K562 (cell line): ENCODE measurements around the gene UBTD1. TPM values are rescaled to one million over a fixed set of nuclear protein-coding genes. Genes with fewer than 3 reads are reported as not detected.

Source experiments
- ATAC-seq: fragments of 200-7000 bp; cut with Tn5 transposase; 3 replicates; pipeline ENCODE4 v1.9.1; 2020; ENCODE audit warnings: moderate library complexity
- BruUV-seq: library from RNA; stranded (reverse); fragments of 400-500 nt; replicated peaks from 2 replicates; lab custom pipeline; 2021; lab: Mats Ljungman, UMichigan
- CTCF ChIA-PET: fragments of 300-600 bp; formaldehyde crosslinking; extraction: SDS; loops from one replicate; lab custom pipeline; 2021; ENCODE audit warnings: low intra/inter-chr PET ratio; lab: Yijun Ruan, JAX
- POLR2A ChIA-PET: fragments of 300-600, 350-650 bp; sonication (Branson Sonifier 250); formaldehyde crosslinking; extraction: SDS; loops from one replicate; lab custom pipeline; 2021; ENCODE audit warnings: antibody characterized with exemption, inconsistent platforms; lab: Yijun Ruan, JAX
- DNase-seq, 4 experiments: peaks; one replicate each; pipeline versions ENCODE4 v3.0.0 to v3.0.0-alpha.2; 2011 to 2018; ENCODE audit warnings: low spot score in 3 of 4, mixed read lengths in 3 of 4; ENCODE audit errors: extremely low read depth in 1 of 4
- FAIRE-seq: peaks from 2 replicates; lab custom pipeline; 2011; peaks lifted over from hg19 to GRCh38; lab: Jason Lieb, UNC
- H2AFZ ChIP-seq: 2 replicates; pipeline ENCODE4 v1.6.0; 2011; ENCODE audit warnings: low read depth, low read length, control low read depth, inconsistent platforms
- H3K27ac ChIP-seq: fragments of 200-600 bp; 3 replicates; pipeline ENCODE4 v1.8.0; 2011; ENCODE audit warnings: low read depth, mild to moderate bottlenecking, control low read depth, inconsistent platforms, low read length, moderate library complexity, mixed read lengths; ENCODE audit errors: extremely low read depth
- H3K27me3 ChIP-seq, 2 experiments: fragments of 300-600 bp in 1 of 2; 2 replicates in 1 of 2; 3 replicates in 1 of 2; pipeline versions ENCODE4 v1.6.0 to v1.8.0; 2011; ENCODE audit warnings: inconsistent platforms in 2 of 2, low read length in 2 of 2, mild to moderate bottlenecking in 1 of 2, mixed read lengths in 1 of 2, moderate library complexity in 1 of 2; ENCODE audit not compliant: control insufficient read depth in 2 of 2, insufficient read depth in 2 of 2
- H3K36me3 ChIP-seq: fragments of 300-600 bp; 3 replicates; pipeline ENCODE4 v1.8.0; 2011; ENCODE audit warnings: mild to moderate bottlenecking, low read length, inconsistent platforms; ENCODE audit not compliant: control insufficient read depth, insufficient read depth
- H3K4me1 ChIP-seq, 2 experiments: fragments of 200-600 bp in 1 of 2; replicated peaks in 1 of 2; 2 replicates in 1 of 2; 3 replicates in 1 of 2; pipeline versions ENCODE4 v1.5.1 to v1.8.0; 2011; ENCODE audit warnings: inconsistent platforms in 2 of 2, low read length in 2 of 2, mild to moderate bottlenecking in 1 of 2, mixed read lengths in 1 of 2, moderate library complexity in 1 of 2; ENCODE audit not compliant: control insufficient read depth in 2 of 2, insufficient read depth in 2 of 2
- H3K4me2 ChIP-seq: 2 replicates; pipeline ENCODE4 v1.6.1; 2011; ENCODE audit warnings: low read length, control low read depth, inconsistent platforms, mixed read lengths; ENCODE audit not compliant: insufficient read depth
- H3K4me3 ChIP-seq: fragments of 200-600 bp; sonication (generic), shearing (Covaris generic); 2 replicates; pipeline ENCODE4 v1.5.1; 2016; ENCODE audit warnings: control low read depth, inconsistent platforms
- H3K79me2 ChIP-seq: fragments of 200-600 bp; 3 replicates; pipeline ENCODE4 v1.8.0; 2011; ENCODE audit warnings: low read length, inconsistent platforms; ENCODE audit not compliant: control insufficient read depth, insufficient read depth
- H3K9ac ChIP-seq, 2 experiments: 2 replicates each; pipeline versions ENCODE4 v1.6.0 to v1.6.1; 2011; ENCODE audit warnings: low read depth in 2 of 2, low read length in 2 of 2, control low read depth in 1 of 2, inconsistent platforms in 1 of 2, mild to moderate bottlenecking in 1 of 2, mixed read lengths in 1 of 2; ENCODE audit not compliant: insufficient read depth in 1 of 2
- H3K9me1 ChIP-seq: one replicate; pipeline ENCODE4 v1.6.0; 2011; ENCODE audit warnings: inconsistent platforms, mild to moderate bottlenecking, low read length, moderate library complexity; ENCODE audit not compliant: control insufficient read depth, insufficient read depth
- H3K9me3 ChIP-seq: replicated peaks from 2 replicates; pipeline ENCODE4 v1.5.1; 2011; ENCODE audit warnings: low read depth, low read length, inconsistent platforms; ENCODE audit not compliant: control insufficient read depth, insufficient read depth
- H4K20me1 ChIP-seq: replicated peaks from 2 replicates; pipeline ENCODE4 v1.6.1; 2011; ENCODE audit warnings: low read length, inconsistent platforms, mixed read lengths; ENCODE audit not compliant: control insufficient read depth, insufficient read depth
- ATF2 ChIP-seq: sonication (generic); formaldehyde crosslinking; IDR thresholded peaks from 2 replicates; pipeline ENCODE4 v1.8.1; 2022; ENCODE audit warnings: missing genetic modification reagents
- CEBPZ ChIP-seq: fragments of 150-350 bp; IDR thresholded peaks from 2 replicates; pipeline ENCODE4 v1.6.1; 2014; ENCODE audit warnings: low read depth, mild to moderate bottlenecking, low read length, borderline replicate concordance
- DEAF1 ChIP-seq: fragments of 450-650 bp; formaldehyde crosslinking; IDR thresholded peaks from 2 replicates; pipeline ENCODE4 v1.4.0; 2020; ENCODE audit warnings: mild to moderate bottlenecking, moderate library complexity
- E2F6 ChIP-seq, 2 experiments: IDR thresholded peaks; 2 replicates each; pipeline ENCODE4 v1.6.1; 2011; ENCODE audit warnings: borderline replicate concordance in 1 of 2, control low read depth in 1 of 2, low read depth in 1 of 2, low read length in 1 of 2, mild to moderate bottlenecking in 1 of 2, mixed read lengths in 1 of 2, moderate library complexity in 1 of 2; ENCODE audit not compliant: insufficient read depth in 1 of 2, insufficient read length in 1 of 2, poor library complexity in 1 of 2, severe bottlenecking in 1 of 2; ENCODE audit errors: extremely low read depth in 1 of 2
- ID3 ChIP-seq, 2 experiments: fragments of 250-450 bp in 1 of 2; fragments of 450-650 bp in 1 of 2; sonication (Bioruptor Pico) in 1 of 2; IDR thresholded peaks; 2 replicates each; pipeline versions ENCODE4 v1.6.1 to v1.8.0; 2016 to 2021; ENCODE audit warnings: mild to moderate bottlenecking in 2 of 2, moderate library complexity in 2 of 2, missing compliant biosample characterization in 1 of 2, missing genetic modification characterization in 1 of 2
- NONO ChIP-seq, 2 experiments: fragments of 200-400 bp in 1 of 2; fragments of 450-650 bp in 1 of 2; formaldehyde crosslinking in 1 of 2; IDR thresholded peaks; 2 replicates each; pipeline ENCODE4 v1.6.1; 2017; ENCODE audit warnings: low read depth in 2 of 2, mild to moderate bottlenecking in 2 of 2, moderate library complexity in 2 of 2, low read length in 1 of 2
- RBM14 ChIP-seq: fragments of 200-400 bp; formaldehyde crosslinking; IDR thresholded peaks from 2 replicates; pipeline ENCODE4 v1.6.1; 2018; ENCODE audit warnings: low read depth, mild to moderate bottlenecking, low read length, moderate library complexity, borderline replicate concordance; ENCODE audit not compliant: insufficient read depth
- RBM17 ChIP-seq: fragments of 200-400 bp; formaldehyde crosslinking; IDR thresholded peaks from 2 replicates; pipeline ENCODE4 v1.6.1; 2017; ENCODE audit warnings: low read depth, mild to moderate bottlenecking, low read length, borderline replicate concordance
- ZNF384 ChIP-seq: IDR thresholded peaks from 2 replicates; pipeline ENCODE4 v1.6.1; 2012; ENCODE audit warnings: low read depth, low read length, improper control_type of control experiment
- WGBS: fragments of 100-300 bp; shearing (Covaris generic); methylation state at CpG from one replicate; pipeline ENCODE4 v1.1.6; 2016; ENCODE audit warnings: low coverage, mixed read lengths; ENCODE audit not compliant: insufficient coverage; ENCODE audit errors: missing lambda C conversion rate; 5-methylcytosine and 5-hydroxymethylcytosine counted together
- in situ Hi-C: fragments of 300-500 bp; cut with MboI; formaldehyde crosslinking; loops from 4 replicates; pipeline ENCODE4 v1.15.0; 2018; ENCODE audit warnings: inconsistent platforms, mixed read lengths
- intact Hi-C: fragments of 100-400 bp; cut with micrococcal nuclease; formaldehyde crosslinking; loops from 2 replicates; pipeline ENCODE4 v1.14.2; 2022
- polyA plus RNA-seq, 8 experiments: library from polyadenylated mRNA; depleted of rRNA in 4 of 8; stranded (reverse) in 5 of 8; unstranded in 3 of 8; fragments of >200 nt; fragmentation: Nextera tagmentation in 2 of 8; fragmentation: Illumina TruSeq in 1 of 8; extraction: Ambion mirVana in 2 of 8; extraction: Trizol in 1 of 8; gene quantifications; 2 replicates each; pipeline versions ENCODE4 v1.2.1 to v1.2.3, GENCODE V29; 2011 to 2014; ENCODE audit warnings: inconsistent platforms in 1 of 8, missing spikeins in 1 of 8
- total RNA-seq, 7 experiments: library from RNA; depleted of rRNA in 6 of 7; stranded (reverse); fragments of >200 nt in 6 of 7; fragmentation: Illumina TruSeq in 2 of 7; extraction: Trizol in 2 of 7; gene quantifications; 2 replicates each; pipeline versions ENCODE4 v1.2.1 to v1.2.3, GENCODE V29; 2011 to 2021; ENCODE audit warnings: low replicate concordance in 1 of 7

Gene UBTD1
- total and polyA plus RNA-seq, 9 of the 15 experiments (the other 6 are each of a cell fraction or from before 2014, with no cell fraction given): 0.08 to 1.6 (median 0.81) TPM; not detected in 1

GRCh38 chr10:97503406-97503805 lies 4.7 kb downstream of the UBTD1 start:
- no peak for ATAC-seq
- in situ Hi-C loops: no loop called here
- no peaks in the 10 kb centered on the region for H3K9me3 ChIP-seq
- no TSS peak for BruUV-seq
- DNase-seq: no peak
- no peak overlapping the region for H3K27ac ChIP-seq
- H4K20me1 ChIP-seq: peaks cover 6% of the 10 kb centered on the region; the same call in 1 of the 2 replicates
- intact Hi-C loops: no loop called here
- CTCF ChIA-PET: no interaction called here
- H3K9me1 ChIP-seq: no peaks in the 10 kb centered on the region
- peaks cover 0 to 13% of the 10 kb centered on the region in 2 experiments; a peak in 3 of 5 replicates for H3K4me1 ChIP-seq
- H3K36me3 ChIP-seq: no peaks in the 10 kb centered on the region
- H3K9ac ChIP-seq: no peak overlapping the region
- H3K4me3 ChIP-seq: no peak overlapping the region
- H3K27me3 ChIP-seq: peaks cover 6 to 26% of the 10 kb centered on the region in 2 experiments; a peak in 3 of 5 replicates
- 4% methylated on average over 3 of the region's 3 CpGs for WGBS
- no peak overlapping the region for H2AFZ ChIP-seq
- FAIRE-seq: no peak
- H3K79me2 ChIP-seq: no peaks in the 10 kb centered on the region
- POLR2A ChIA-PET: no interaction called here
- no peak overlapping the region for H3K4me2 ChIP-seq
- no peak for TF ChIP-seq DEAF1 (CRISPR knock-in tag)
- no peak for TF ChIP-seq E2F6 (IDR thresholded peaks at IDR 0.05; ENCODE audit: borderline replicate concordance in 1 of 2, extremely low read depth in 1 of 2, insufficient read depth in 1 of 2, insufficient read length in 1 of 2, low read depth in 1 of 2, low read length in 1 of 2, poor library complexity in 1 of 2, severe bottlenecking in 1 of 2)
- no peak for TF ChIP-seq CEBPZ
- TF ChIP-seq ATF2 (CRISPR knock-in tag): no peak
- no peak for TF ChIP-seq RBM14
- no peak for TF ChIP-seq ZNF384
- TF ChIP-seq RBM17: no peak
- TF ChIP-seq NONO (IDR thresholded peaks at IDR 0.05; ENCODE audit: low read depth in 2 of 2, low read length in 1 of 2): no peak
- no peak for TF ChIP-seq ID3 (CRISPR knock-in tag; IDR thresholded peaks at IDR 0.05)
- no peak for TF ChIP-seq ID3 (tag; IDR thresholded peaks at IDR 0.05)
